LoVo (cell line): ENCODE results near the gene TMEM187.

Experiments
- DNase-seq: peaks from one replicate; pipeline ENCODE4 v3.0.0-alpha.2; 2016; ENCODE audit warnings: low spot score

Gene TMEM187

GRCh38 chrX:153972368-153973126 lies at the start of gene TMEM187:
Gene TMEM187 (plus strand): TSS chrX:153972754. CDS start chrX:153982063, 9,309 bp downstream.
- peak; percentile 83 for DNase-seq

- DNase-seq: no peak
Measured at GRCh38 chrX:153922932-153923857, 49.4 kb upstream of the TMEM187 start.

- DNase-seq: no peak
Measured at GRCh38 chrX:153924149-153924861, 48.2 kb upstream of the TMEM187 start.

- no peak for DNase-seq
Measured at GRCh38 chrX:153925387-153925738, 47.2 kb upstream of the TMEM187 start.

- no peak for DNase-seq
Measured at GRCh38 chrX:153925739-153926551, 46.6 kb upstream of the TMEM187 start, which contains the start of gene ARHGAP4. Gene ARHGAP4 (minus strand): TSS chrX:153926264. CDS start chrX:153926202, 62 bp downstream.

GRCh38 chrX:153926552-153926857 lies 46.0 kb upstream of the TMEM187 start:
- no peak for DNase-seq

- DNase-seq: no peak
Measured at GRCh38 chrX:153926858-153927671, 45.5 kb upstream of the TMEM187 start.

- no peak for DNase-seq
Measured at GRCh38 chrX:153927672-153927921, 45.0 kb upstream of the TMEM187 start.

GRCh38 chrX:153927922-153928760 lies 44.4 kb upstream of the TMEM187 start:
- DNase-seq: peak; percentile 92

- DNase-seq: no peak
Measured at GRCh38 chrX:153928846-153929245, 43.7 kb upstream of the TMEM187 start.

GRCh38 chrX:153929576-153929975 lies 43.0 kb upstream of the TMEM187 start:
- no peak for DNase-seq

- no peak for DNase-seq
Measured at GRCh38 chrX:153930011-153930910, 42.3 kb upstream of the TMEM187 start.

- DNase-seq: no peak
Measured at GRCh38 chrX:153931151-153931550, 41.4 kb upstream of the TMEM187 start.

- no peak for DNase-seq
Measured at GRCh38 chrX:153931748-153932147, 40.8 kb upstream of the TMEM187 start.

- DNase-seq: no peak
Measured at GRCh38 chrX:153932220-153932915, 40.2 kb upstream of the TMEM187 start.

GRCh38 chrX:153933748-153934147 lies 38.8 kb upstream of the TMEM187 start:
- DNase-seq: no peak

GRCh38 chrX:153934148-153934761 lies 38.3 kb upstream of the TMEM187 start:
- DNase-seq: no peak

- DNase-seq: peak; percentile 74
Measured at GRCh38 chrX:153934762-153935325, 37.7 kb upstream of the TMEM187 start, which contains the start of gene NAA10. Gene NAA10 (minus strand): TSS chrX:153935037. CDS start chrX:153934904, 133 bp downstream.
